Testis (tissue), 5 donors: ENCODE measurements around the gene OAF. TPM values are rescaled to one million over a fixed set of nuclear protein-coding genes. Genes with fewer than 3 reads are reported as not detected.

Experiments used
- DNase-seq: peaks from one replicate; pipeline ENCODE4 v3.0.0-alpha.2; 2019
- H3K27ac ChIP-seq, 2 donors: fragments of 200-600 bp; sonication (generic); one replicate each; pipeline ENCODE4 v1.5.1; 2019
- H3K27me3 ChIP-seq: fragments of 200-600 bp; sonication (generic); one replicate; pipeline ENCODE4 v1.5.1; 2019
- H3K36me3 ChIP-seq: fragments of 200-600 bp; sonication (generic); one replicate; pipeline ENCODE4 v1.5.1; 2017; ENCODE audit warnings: low read depth; ENCODE audit errors: missing control alignments
- H3K4me1 ChIP-seq: fragments of 200-600 bp; sonication (generic); one replicate; pipeline ENCODE4 v1.5.1; 2019
- H3K4me3 ChIP-seq, 2 donors: fragments of 200-600 bp; sonication (generic); one replicate each; pipeline ENCODE4 v1.5.1; 2017 to 2019
- H3K9me3 ChIP-seq: fragments of 200-600 bp; sonication (generic); one replicate; pipeline ENCODE4 v1.5.1; 2017
- POLR2A ChIP-seq: fragments of 450-650 bp; IDR thresholded peaks from one replicate; pipeline ENCODE4 v1.6.1; 2017; ENCODE audit warnings: antibody characterized with exemption, mild to moderate bottlenecking, moderate library complexity
- WGBS, 2 donors: methylation state at CpG; one replicate each; pipeline ENCODE4 v1.1.5; 2018; 5-methylcytosine and 5-hydroxymethylcytosine counted together
- intact Hi-C: fragments of 100-400 bp; cut with DNase I; formaldehyde crosslinking; loops from one replicate; pipeline ENCODE4 v1.15.1; 2023; ENCODE audit warnings: low total_unique reads
- long read RNA-seq, 2 donors: transcript quantifications; one replicate each; lab custom pipeline, GENCODE V29; 2026
- polyA plus RNA-seq: library from polyadenylated mRNA; stranded (reverse); fragments of 350-450 nt; fragmentation: Illumina TruSeq; extraction: RNeasy Lipid Tissue Mini Kit (QIAGEN cat#74804); gene quantifications from one replicate; pipeline ENCODE4 v1.2.3, GENCODE V29; 2014; ENCODE audit warnings: low read depth, low replicate concordance; ENCODE audit not compliant: insufficient read depth
- total RNA-seq, 2 donors: library from RNA; depleted of rRNA; stranded (reverse); fragments of >200 nt; gene quantifications; one replicate each; pipeline ENCODE4 v1.2.3, GENCODE V29; 2016
- TF ChIP-seq, protein P1 (sequence below), 3 experiments: fragments of 450-650 bp in 2 of 3; fragments of 200-600 bp in 1 of 3; sonication (generic) in 1 of 3; IDR thresholded peaks; one replicate each; pipeline ENCODE4 v1.5.1; 2016 to 2019; ENCODE audit warnings: antibody characterized with exemption in 3 of 3, mild to moderate bottlenecking in 2 of 3, moderate library complexity in 1 of 3

Gene OAF
- 10 to 100 TPM in 1 of 2 donors, 1 to 10 TPM in 1; 8.5 to 11.0 TPM for total RNA-seq
- polyA plus RNA-seq: 22.6 TPM
- long read RNA-seq, donor 1, transcript OAF-201 (4 exons, 2,525 nt): major isoform, 35 of 36 reads
- long read RNA-seq, donor 1, partial matches to known transcripts: 0 of 36 reads
- long read RNA-seq, donor 1, other reads (novel, unspliced or antisense): 0 of 36 reads
- long read RNA-seq, donor 2, transcript OAF-201 (4 exons, 2,525 nt): major isoform, 25 of 35 reads
- long read RNA-seq, donor 2, partial matches to known transcripts: 9 of 35 reads
- long read RNA-seq, donor 2, other reads (novel, unspliced or antisense): 0 of 35 reads

DNA sequence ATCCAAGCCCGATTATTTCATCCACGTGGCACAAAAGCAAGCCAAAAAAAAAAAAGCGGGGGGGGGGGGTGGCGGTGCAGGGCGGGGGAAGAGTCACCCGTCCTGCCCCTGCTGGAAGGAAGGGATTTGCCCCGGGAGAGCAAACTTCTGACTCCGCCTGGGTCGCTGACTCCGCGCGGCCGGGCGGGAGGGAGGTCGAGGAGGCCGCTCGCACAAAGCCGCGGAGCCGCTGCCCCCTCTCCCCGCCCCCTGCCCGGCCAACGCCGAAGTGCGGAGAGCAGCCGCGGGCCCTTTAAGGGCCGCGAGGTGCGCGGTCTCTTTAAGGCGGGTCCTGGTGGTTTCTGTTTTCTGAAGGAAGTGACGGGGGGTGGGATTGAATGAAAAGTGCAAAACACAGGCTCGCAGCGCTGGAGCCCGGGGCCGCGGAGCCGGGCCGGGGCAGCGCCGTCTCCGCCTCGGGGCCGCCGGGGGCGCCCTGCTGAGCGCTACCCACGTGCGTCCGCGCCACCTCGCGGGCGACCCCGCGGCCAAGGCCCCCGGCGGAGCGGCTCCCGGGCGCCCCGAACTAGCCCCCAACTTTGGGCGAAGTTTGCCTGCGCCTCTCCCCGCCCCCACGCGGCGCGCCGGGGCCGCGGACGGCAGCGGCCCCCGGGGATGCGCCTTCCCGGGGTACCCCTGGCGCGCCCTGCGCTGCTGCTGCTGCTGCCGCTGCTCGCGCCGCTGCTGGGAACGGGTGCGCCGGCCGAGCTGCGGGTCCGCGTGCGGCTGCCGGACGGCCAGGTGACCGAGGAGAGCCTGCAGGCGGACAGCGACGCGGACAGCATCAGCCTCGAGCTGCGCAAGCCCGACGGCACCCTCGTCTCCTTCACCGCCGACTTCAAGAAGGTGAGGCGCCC lies at the start of gene OAF:
Gene OAF (plus strand): TSS at position 407 of the 896 bp plus-strand sequence. CDS start 248 bp downstream, at position 655.
- TF ChIP-seq POLR2A: no peak
- TF ChIP-seq, protein P1, sequence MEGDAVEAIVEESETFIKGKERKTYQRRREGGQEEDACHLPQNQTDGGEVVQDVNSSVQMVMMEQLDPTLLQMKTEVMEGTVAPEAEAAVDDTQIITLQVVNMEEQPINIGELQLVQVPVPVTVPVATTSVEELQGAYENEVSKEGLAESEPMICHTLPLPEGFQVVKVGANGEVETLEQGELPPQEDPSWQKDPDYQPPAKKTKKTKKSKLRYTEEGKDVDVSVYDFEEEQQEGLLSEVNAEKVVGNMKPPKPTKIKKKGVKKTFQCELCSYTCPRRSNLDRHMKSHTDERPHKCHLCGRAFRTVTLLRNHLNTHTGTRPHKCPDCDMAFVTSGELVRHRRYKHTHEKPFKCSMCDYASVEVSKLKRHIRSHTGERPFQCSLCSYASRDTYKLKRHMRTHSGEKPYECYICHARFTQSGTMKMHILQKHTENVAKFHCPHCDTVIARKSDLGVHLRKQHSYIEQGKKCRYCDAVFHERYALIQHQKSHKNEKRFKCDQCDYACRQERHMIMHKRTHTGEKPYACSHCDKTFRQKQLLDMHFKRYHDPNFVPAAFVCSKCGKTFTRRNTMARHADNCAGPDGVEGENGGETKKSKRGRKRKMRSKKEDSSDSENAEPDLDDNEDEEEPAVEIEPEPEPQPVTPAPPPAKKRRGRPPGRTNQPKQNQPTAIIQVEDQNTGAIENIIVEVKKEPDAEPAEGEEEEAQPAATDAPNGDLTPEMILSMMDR (IDR thresholded peaks at IDR 0.05): peak in 1 of 3 experiments; percentile 33
- H3K27ac ChIP-seq: peak within 1 kb of the TSS; percentile 24 to 72
- DNase-seq: peak; percentile 78
- peaks cover 30% of the 10 kb centered on the region for H3K4me1 ChIP-seq
- H3K27me3 ChIP-seq: no peaks in the 10 kb centered on the region
- 0 to 1% methylated on average over 48 to 84 of the region's 108 CpGs for WGBS, 2 donors
- intact Hi-C loops: no loop called here
- H3K4me3 ChIP-seq: peak within 1 kb of the TSS; percentile 70 to 71
- no peaks in the 10 kb centered on the region for H3K9me3 ChIP-seq
- no peaks in the 10 kb centered on the region for H3K36me3 ChIP-seq

DNA sequence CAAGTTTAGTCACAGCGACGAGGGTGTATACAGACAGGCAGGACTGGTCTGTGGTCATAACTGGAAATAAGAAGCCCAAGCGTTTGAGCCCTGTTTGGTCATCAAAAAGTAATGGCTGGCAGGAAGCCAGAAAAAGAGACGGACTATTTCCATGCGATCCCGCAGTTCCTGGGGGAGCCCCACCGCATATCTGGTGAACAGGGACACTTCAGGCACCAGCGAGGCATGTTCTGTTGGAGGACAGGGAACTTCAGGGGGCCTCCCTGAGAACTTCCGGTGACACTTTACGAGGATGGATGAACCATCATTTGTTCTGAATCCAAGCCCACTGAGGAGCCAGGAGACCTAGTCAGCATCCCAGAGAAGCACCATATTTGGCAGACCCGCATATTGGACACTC lies 43.2 kb upstream of the OAF start:
- Histone ChIP-seq H3K9me3 (no peaks in the 10 kb centered on the region), H3K4me3 (no peak overlapping the region), H3K4me1 (peaks cover 4% of the 10 kb centered on the region), H3K27me3 (no peaks in the 10 kb centered on the region), H3K27ac (no peak overlapping the region), H3K36me3 (no peaks in the 10 kb centered on the region)
- TF ChIP-seq, protein P1 (IDR thresholded peaks at IDR 0.05): no peak
- no peak for TF ChIP-seq POLR2A
- intact Hi-C loops: no loop called here
- no peak for DNase-seq
- 39 to 48% methylated on average over 11 of the region's 11 CpGs for WGBS, 2 donors

DNA sequence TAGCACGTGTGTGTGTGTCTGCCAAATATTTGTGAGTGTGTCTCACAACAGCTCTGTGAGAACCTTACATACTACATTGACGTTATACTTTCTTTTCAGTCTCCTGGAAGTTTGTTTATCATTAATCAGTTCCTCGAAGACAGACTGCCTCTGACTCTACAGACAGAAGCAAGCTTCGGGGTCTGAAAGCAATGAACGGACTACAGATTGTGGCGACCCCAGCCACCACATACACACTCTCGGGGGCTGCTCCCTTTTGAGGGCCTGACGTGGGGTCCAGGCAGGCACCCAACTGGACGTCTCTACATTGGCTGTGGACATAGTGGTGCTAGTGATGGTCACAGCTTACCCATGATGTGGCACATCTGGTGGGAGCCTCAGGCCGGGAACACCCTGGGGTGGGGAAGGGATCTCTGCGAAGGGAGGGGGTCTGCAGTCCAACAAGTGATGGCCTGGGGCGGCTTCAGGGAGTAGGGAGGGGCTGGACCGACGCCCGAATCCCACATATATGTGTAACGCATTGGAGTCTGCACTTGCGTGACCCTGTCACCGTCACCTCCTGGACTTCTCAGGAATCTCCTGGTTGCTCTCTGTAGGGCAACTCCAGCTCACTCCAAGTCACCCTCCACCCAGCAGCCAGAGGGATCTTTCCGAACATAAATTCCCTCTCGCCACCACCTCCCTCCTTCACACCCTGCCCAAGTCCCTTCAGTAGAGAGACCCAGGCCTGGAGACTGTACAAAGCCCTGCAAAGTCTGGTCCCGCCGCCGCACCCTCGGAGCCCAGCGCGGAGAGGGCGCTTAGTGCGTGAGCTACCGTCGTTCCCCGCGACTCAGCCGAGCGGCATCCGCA lies 42.5 kb upstream of the OAF start:
- TF ChIP-seq, protein P1 (IDR thresholded peaks at IDR 0.05): no peak
- no peak for TF ChIP-seq POLR2A
- intact Hi-C loops: no loop called here
- Histone ChIP-seq H3K4me3 (peak overlapping the region; percentile 39 to 61), H3K36me3 (no peaks in the 10 kb centered on the region), H3K27me3 (no peaks in the 10 kb centered on the region), H3K4me1 (peaks cover 4% of the 10 kb centered on the region), H3K27ac (no peak overlapping the region), H3K9me3 (no peaks in the 10 kb centered on the region)
- DNase-seq: no peak
- 29 to 34% methylated on average over 24 to 35 of the region's 35 CpGs for WGBS, 2 donors

DNA sequence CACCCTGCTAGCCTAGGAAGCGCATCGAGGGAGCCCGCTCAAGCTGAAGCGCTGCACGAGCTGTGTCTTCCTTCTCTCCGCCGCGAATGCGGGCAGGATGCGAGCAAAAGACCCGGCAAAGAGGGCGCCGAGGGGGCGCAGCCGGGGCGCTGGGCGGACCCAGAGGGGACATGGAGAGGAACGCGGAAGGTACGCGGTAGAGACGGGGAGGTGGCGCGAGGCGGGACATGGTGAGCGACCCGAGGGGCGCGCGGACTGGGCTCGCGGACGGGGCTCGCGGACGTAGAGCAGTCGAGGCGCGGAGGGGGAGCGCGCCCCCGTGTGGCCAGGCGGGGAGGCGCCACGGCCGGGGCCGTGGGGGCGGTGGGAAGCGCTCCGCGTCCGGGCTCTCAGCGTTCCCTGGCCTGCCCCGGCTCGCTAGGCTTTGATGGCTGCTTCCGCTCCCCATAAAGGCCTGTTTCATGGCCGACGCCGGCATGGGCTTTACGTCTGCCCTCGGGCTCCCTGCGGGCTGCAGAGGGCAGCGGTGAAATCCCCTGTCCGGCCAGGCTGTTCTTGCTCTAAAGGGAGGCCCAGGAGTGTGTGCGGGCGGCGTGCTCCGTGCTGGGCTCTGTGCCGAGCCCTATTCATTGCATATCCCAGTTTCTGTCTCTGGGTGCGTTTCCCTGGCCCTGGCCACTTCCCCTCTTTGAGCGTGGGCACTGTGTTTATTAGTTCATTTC lies 41.7 kb upstream of the OAF start:
- Histone ChIP-seq H3K36me3 (no peaks in the 10 kb centered on the region), H3K9me3 (no peaks in the 10 kb centered on the region), H3K4me1 (peaks cover 4% of the 10 kb centered on the region), H3K4me3 (peak overlapping the region; percentile 39 to 61), H3K27ac (no peak overlapping the region), H3K27me3 (no peaks in the 10 kb centered on the region)
- intact Hi-C loops: no loop called here
- WGBS, 2 donors: 0 to 1% methylated on average over 17 to 68 of the region's 71 CpGs
- no peak for TF ChIP-seq POLR2A
- TF ChIP-seq, protein P1 (IDR thresholded peaks at IDR 0.05): peak; percentile 82 to 93 (median 85)
- peak; percentile 81 for DNase-seq
